ENCODE data around the gene NRTN. TPM values are rescaled to one million over a fixed set of nuclear protein-coding genes. Genes with fewer than 3 reads are reported as not detected.

NRTN gene
- polyA plus RNA-seq, 6 donors from 2014 or later = 0.28 to 0.29 TPM; not detected in 4

GRCh38 chr19:5826531-5827341, 21.9 kb downstream of the NRTN start:
- H3K9me3 Mint-ChIP-seq = peaks cover 0 to 3% (median 0%) of the 10 kb centered on the region in 7 donors
- H3K27me3 Mint-ChIP-seq = peaks cover 0 to 22% (median 3%) of the 10 kb centered on the region in 3 donors
- DNase-seq = peak; percentile 44
- peak overlapping the region; percentile 77 to 95 (median 79) for H3K4me3 Mint-ChIP-seq
- peak overlapping the region in 5 of 6 donors; percentile 16 to 95 (median 75) for H3K27ac Mint-ChIP-seq
- H3K4me1 Mint-ChIP-seq = peaks cover 14 to 23% (median 18%) of the 10 kb centered on the region in 3 donors
- H3K36me3 Mint-ChIP-seq = no peaks in the 10 kb centered on the region
- ATAC-seq (ENCODE audit: low read depth in 2 of 2) = peak; percentile 26 to 39

DNA sequence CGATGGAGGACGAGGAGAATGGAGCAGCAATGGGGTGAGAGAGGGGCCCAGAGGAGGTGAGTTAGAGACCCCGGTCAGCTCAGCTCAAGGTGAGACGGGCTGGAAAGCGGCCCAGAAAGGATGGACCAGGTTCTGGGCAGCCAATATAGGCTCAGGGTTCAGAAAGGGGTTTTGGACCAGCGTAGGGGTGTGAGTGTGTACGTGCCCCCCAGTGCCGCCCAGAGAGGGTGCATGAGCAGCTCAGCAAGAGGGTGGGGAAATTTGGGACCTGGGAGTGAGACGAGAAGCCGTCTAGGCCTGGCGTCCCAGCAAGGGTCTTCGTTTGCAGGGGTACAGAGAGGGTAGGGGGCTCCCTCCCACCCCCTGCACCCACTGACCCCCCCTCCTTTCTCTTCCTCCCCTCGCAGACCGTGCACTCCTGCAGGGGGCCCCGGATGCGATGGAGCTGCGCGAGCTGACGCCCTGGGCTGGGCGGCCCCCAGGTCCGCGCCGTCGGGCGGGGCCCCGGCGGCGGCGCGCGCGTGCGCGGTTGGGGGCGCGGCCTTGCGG, 22.5 kb downstream of the NRTN start:
- Mint-ChIP-seq H3K9me3 (peaks cover 0 to 3% (median 0%) of the 10 kb centered on the region in 7 donors), H3K36me3 (no peaks in the 10 kb centered on the region), H3K4me3 (peak overlapping the region; percentile 77 to 95 (median 79)), H3K4me1 (peaks cover 14 to 23% (median 18%) of the 10 kb centered on the region in 3 donors), H3K27ac (peak overlapping the region in 4 of 6 donors; percentile 34 to 95 (median 83)), H3K27me3 (peaks cover 3 to 27% (median 5%) of the 10 kb centered on the region in 3 donors)
- no peak for ATAC-seq (ENCODE audit: low read depth in 2 of 2)
- no peak for DNase-seq

GRCh38 chr19:5827891-5828660, 23.2 kb downstream of the NRTN start:
- peak overlapping the region; percentile 66 to 96 (median 90) for H3K27ac Mint-ChIP-seq
- peak; percentile 81 to 83 for ATAC-seq (ENCODE audit: low read depth in 2 of 2)
- peaks cover 14 to 23% (median 18%) of the 10 kb centered on the region in 3 donors for H3K4me1 Mint-ChIP-seq
- peaks cover 3 to 27% (median 8%) of the 10 kb centered on the region in 3 donors for H3K27me3 Mint-ChIP-seq
- no peaks in the 10 kb centered on the region for H3K36me3 Mint-ChIP-seq
- H3K4me3 Mint-ChIP-seq = peak overlapping the region; percentile 88 to 94 (median 92)
- DNase-seq = peak; percentile 78
- peaks cover 0 to 3% (median 0%) of the 10 kb centered on the region in 7 donors for H3K9me3 Mint-ChIP-seq

GRCh38 chr19:5828661-5829566, 24.0 kb downstream of the NRTN start:
- H3K9me3 Mint-ChIP-seq = peaks cover 0 to 3% (median 0%) of the 10 kb centered on the region in 7 donors
- peak overlapping the region; percentile 88 to 94 (median 92) for H3K4me3 Mint-ChIP-seq
- H3K27ac Mint-ChIP-seq = peak overlapping the region in 4 of 6 donors; percentile 85 to 96 (median 92)
- peaks cover 14 to 23% (median 18%) of the 10 kb centered on the region in 3 donors for H3K4me1 Mint-ChIP-seq
- no peak for ATAC-seq (ENCODE audit: low read depth in 2 of 2)
- peaks cover 3 to 27% (median 8%) of the 10 kb centered on the region in 3 donors for H3K27me3 Mint-ChIP-seq
- DNase-seq = no peak
- H3K36me3 Mint-ChIP-seq = no peaks in the 10 kb centered on the region

- peak overlapping the region in 5 of 8 donors; percentile 34 to 92 (median 52) for H3K4me3 Mint-ChIP-seq
- DNase-seq (no peak), ATAC-seq (ENCODE audit: low read depth in 2 of 2) (no peak)
- H3K4me1 Mint-ChIP-seq = peaks cover 14 to 23% (median 18%) of the 10 kb centered on the region in 3 donors
- no peak overlapping the region for H3K27ac Mint-ChIP-seq
- H3K27me3 Mint-ChIP-seq = peaks cover 3 to 27% (median 8%) of the 10 kb centered on the region in 3 donors
- H3K9me3 Mint-ChIP-seq = peaks cover 0 to 3% (median 0%) of the 10 kb centered on the region in 7 donors
- H3K36me3 Mint-ChIP-seq = no peaks in the 10 kb centered on the region
Measured at GRCh38 chr19:5829567-5830310, 24.9 kb downstream of the NRTN start.

DNA sequence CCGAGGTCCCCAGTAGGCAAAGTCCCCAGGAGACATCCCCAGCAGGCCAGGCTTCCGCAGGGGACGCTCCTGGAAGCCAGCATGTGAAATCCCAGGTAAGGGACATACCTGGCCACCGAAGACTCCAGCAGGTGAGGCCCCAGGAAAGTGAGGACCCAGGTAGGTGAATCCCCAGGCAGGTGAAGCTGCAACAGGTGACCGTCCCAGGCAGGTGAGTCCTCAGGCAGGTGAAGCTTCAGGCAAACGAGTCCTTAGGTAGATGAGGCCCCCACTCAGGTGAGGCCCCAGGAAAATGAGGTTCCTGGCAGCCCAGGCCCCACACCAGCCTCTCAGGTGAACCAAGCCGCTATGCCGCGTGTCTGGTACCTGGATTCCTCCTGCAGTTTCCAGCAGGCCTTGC, 26.3 kb downstream of the NRTN start:
- Mint-ChIP-seq H3K9me3 (peaks cover 0 to 3% (median 0%) of the 10 kb centered on the region in 7 donors), H3K27me3 (peaks cover 3 to 31% (median 8%) of the 10 kb centered on the region in 3 donors), H3K4me1 (peaks cover 14 to 23% (median 18%) of the 10 kb centered on the region in 3 donors), H3K36me3 (no peaks in the 10 kb centered on the region), H3K4me3 (peak overlapping the region in 1 of 8 donors; percentile 49), H3K27ac (no peak overlapping the region)
- ATAC-seq (ENCODE audit: low read depth in 2 of 2) (no peak), DNase-seq (no peak)

- Mint-ChIP-seq H3K27ac (no peak overlapping the region), H3K27me3 (peaks cover 3 to 29% (median 8%) of the 10 kb centered on the region in 3 donors), H3K4me3 (peak overlapping the region in 1 of 8 donors; percentile 44), H3K9me3 (peaks cover 0 to 2% (median 0%) of the 10 kb centered on the region in 7 donors), H3K36me3 (no peaks in the 10 kb centered on the region), H3K4me1 (peaks cover 12 to 15% (median 14%) of the 10 kb centered on the region in 3 donors)
- DNase-seq (no peak), ATAC-seq (ENCODE audit: low read depth in 2 of 2) (no peak)
Measured at GRCh38 chr19:5832061-5832460, 27.2 kb downstream of the NRTN start.

- Mint-ChIP-seq H3K27me3 (peaks cover 4 to 26% (median 9%) of the 10 kb centered on the region in 3 donors), H3K36me3 (no peaks in the 10 kb centered on the region), H3K4me3 (peak overlapping the region in 2 of 8 donors; percentile 16 to 44), H3K4me1 (peaks cover 9 to 14% (median 11%) of the 10 kb centered on the region in 3 donors), H3K27ac (no peak overlapping the region), H3K9me3 (peaks cover 0 to 2% (median 0%) of the 10 kb centered on the region in 7 donors)
- DNase-seq (no peak), ATAC-seq (ENCODE audit: low read depth in 2 of 2) (no peak)
Measured at GRCh38 chr19:5832527-5833216, 27.8 kb downstream of the NRTN start.

- peaks cover 7 to 20% (median 13%) of the 10 kb centered on the region in 3 donors for H3K27me3 Mint-ChIP-seq
- peak overlapping the region in 2 of 6 donors; percentile 30 to 39 for H3K27ac Mint-ChIP-seq
- ATAC-seq (ENCODE audit: low read depth in 2 of 2) (no peak), DNase-seq (no peak)
- no peak overlapping the region for H3K4me3 Mint-ChIP-seq
- H3K4me1 Mint-ChIP-seq = peaks cover 0 to 7% (median 5%) of the 10 kb centered on the region in 3 donors
- peaks cover 0 to 3% (median 0%) of the 10 kb centered on the region in 7 donors for H3K9me3 Mint-ChIP-seq
- H3K36me3 Mint-ChIP-seq = no peaks in the 10 kb centered on the region
Measured at GRCh38 chr19:5837761-5838352, 33.0 kb downstream of the NRTN start.

DNA sequence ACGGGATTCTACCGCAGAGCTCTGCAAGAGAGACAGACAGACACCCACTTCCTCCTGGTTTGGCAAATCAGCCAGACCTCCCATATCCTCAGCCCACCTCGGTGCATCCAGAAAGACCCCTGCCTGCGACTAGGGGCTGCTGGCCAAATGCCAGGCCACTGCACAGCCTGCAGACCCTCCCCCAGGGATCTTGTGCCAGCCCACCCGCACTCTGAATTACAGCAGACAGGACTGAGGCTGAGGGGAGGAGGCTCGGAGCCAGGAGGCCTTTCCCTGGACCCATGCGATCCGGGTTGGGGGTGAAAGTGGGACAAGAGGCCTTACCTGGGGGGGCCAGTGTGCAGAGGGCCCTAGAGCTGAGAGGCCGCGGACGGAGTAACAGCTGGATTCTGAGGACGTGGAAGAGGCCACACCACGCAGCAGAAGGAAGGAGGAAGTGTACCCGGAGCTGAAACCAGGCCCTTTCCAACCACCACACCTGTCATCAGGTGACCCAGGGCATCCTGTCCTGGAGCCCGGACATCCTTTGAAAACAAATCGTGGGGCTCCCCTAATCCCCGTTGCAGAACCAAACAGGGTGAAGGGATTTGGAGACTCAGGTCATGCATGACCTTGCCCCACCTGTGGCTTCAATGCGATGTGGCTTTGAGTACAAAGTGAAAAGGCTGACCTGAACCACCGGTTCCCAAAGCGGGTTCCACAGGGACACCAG, 33.6 kb downstream of the NRTN start:
- H3K27ac Mint-ChIP-seq = peak overlapping the region in 3 of 6 donors; percentile 20 to 80 (median 61)
- H3K9me3 Mint-ChIP-seq = peaks cover 0 to 3% (median 0%) of the 10 kb centered on the region in 7 donors
- H3K27me3 Mint-ChIP-seq = peaks cover 7 to 20% (median 13%) of the 10 kb centered on the region in 3 donors
- ATAC-seq (ENCODE audit: low read depth in 2 of 2) = no peak
- no peaks in the 10 kb centered on the region for H3K36me3 Mint-ChIP-seq
- H3K4me3 Mint-ChIP-seq = no peak overlapping the region
- DNase-seq = no peak
- peaks cover 0 to 7% (median 5%) of the 10 kb centered on the region in 3 donors for H3K4me1 Mint-ChIP-seq
